Umbilical cord (tissue), 2 donors: ENCODE measurements around the gene PGD. TPM values are rescaled to one million over a fixed set of nuclear protein-coding genes. Genes with fewer than 3 reads are reported as not detected.
"Not testable (repeated sequence)": the region's sequence is repeated elsewhere in the genome, so short reads cannot be mapped to it uniquely, and the experiment has no call there.

Experiments
- DNase-seq: peaks from one replicate; pipeline ENCODE4 v3.0.0-alpha.2; 2015; ENCODE audit warnings: low spot score
- total RNA-seq: library from RNA; depleted of rRNA; stranded (reverse); fragments of >200 nt; gene quantifications from one replicate; pipeline ENCODE4 v1.2.3, GENCODE V29; 2014; ENCODE audit warnings: low replicate concordance; ENCODE audit not compliant: insufficient read depth

Gene PGD
- total RNA-seq, 1 donor from 2014 or later: 22.4 TPM

DNA sequence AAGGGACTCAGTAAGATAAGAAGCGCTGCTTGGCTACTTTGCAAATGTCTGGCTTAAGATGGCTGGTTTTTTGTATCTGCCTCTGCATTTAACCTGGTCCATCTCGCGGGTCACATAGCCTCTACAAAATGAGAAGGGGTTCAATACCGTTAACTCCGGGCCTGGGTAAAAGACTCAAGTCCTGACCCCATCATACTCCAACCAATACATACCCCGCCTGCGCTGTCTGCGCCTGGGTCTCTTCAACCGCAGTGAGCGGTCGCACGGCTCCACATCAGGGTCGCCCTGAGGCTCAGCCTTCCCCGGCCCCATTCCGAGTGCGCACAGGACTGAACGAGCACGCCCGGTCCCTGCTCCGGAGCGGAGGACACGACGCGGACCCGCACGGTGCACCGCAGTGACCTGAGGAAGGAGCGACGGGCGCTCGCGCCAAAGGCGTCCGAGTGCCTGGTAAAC is 558 bp upstream of the PGD start:
- no peak for DNase-seq

DNA sequence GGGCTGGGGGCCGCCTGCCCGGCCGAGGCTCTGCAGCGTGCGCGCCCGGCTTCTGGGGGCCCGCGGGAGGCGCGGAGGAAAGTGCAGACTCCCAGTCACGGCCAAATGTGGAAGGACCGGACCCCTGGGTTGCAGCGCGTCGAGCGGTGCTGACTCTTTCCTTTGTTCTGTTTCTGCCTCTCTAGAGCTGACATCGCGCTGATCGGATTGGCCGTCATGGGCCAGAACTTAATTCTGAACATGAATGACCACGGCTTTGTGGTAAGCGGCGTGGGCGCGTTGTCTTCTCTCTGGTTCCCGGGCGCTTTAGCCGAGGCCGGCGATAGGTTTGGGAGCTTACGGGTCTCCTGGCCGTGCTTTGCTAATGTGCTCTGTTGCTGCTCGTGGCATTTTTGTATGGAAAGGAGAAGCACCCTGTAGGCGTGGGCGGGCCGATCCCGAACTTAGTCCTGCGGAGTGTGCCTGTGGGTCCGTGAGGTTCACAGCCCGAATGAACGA is 629 bp downstream of the PGD start:
- peak; percentile 62 for DNase-seq

GRCh38 chr1:10400013-10400412 is 1.1 kb downstream of the PGD start:
- DNase-seq: no peak

GRCh38 chr1:10401281-10401680 is 2.4 kb downstream of the PGD start:
- DNase-seq: no peak

DNA sequence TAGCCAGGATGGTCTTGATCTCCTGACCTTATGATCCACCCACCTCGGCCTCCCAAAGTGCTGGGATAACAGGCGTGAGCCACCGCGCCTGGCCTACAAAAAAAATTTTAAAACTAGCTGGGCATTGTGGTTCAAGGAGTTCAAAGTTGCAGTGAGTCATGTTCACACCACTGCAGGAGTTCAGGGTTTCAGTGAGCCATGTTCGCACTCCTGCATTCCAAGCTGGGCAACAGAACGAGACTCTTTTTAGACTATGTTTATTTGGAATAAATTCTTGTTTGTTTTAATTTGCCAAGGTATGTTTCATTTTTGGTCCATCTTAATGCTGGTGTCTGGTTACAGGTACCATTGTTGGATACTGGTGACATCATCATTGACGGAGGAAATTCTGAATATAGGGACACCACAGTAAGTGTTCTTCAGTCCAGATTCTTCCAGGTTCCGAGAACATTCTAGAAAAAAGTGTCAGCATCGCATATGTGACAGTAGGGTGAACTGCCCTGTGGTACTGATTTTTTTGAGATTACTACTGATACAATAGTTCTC is 3.9 kb downstream of the PGD start:
- DNase-seq: no peak

DNA sequence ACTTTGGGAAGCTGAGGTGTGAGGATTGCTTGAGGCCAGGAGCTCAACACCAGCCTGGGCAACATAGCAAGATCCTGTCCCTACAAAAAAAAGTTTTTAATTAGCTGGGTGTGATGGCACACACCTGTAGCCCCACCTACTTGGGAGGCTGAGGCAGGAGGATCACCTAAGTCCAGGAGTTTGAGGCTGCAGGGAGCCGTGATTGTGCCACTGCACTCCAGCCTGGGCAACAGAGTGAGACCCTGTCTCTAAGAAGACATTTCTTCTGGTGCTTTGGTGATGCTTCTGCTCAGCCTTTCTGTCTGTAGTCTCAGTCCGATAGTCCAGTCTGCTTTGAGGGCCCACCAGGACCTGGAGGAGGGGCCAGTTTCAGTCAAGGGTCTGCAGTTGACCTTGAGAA is 8.3 kb downstream of the PGD start:
- DNase-seq: no peak

GRCh38 chr1:10415211-10415930 is 16.5 kb downstream of the PGD start:
- peak; percentile 19 for DNase-seq

GRCh38 chr1:10415967-10416366 is 17.1 kb downstream of the PGD start:
- not testable (repeated sequence) for DNase-seq

DNA sequence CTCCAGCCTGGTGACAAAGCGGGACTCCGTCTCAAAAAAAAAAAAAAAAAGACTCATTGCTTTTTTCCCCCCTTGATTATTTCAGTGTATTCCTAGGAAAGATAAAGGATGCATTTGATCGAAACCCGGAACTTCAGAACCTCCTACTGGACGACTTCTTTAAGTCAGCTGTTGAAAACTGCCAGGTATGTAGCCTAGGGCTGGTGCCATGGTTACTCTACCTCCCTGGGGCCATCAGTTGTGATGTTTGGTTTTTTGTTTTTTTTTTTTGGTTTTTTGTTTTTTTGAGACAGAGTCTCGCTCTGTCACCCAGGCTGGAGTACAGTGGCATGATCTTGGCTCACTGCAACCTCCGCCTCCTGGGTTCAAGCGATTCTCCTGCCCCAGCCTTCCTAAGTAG is 19.9 kb downstream of the PGD start:
- not testable (repeated sequence) for DNase-seq

DNA sequence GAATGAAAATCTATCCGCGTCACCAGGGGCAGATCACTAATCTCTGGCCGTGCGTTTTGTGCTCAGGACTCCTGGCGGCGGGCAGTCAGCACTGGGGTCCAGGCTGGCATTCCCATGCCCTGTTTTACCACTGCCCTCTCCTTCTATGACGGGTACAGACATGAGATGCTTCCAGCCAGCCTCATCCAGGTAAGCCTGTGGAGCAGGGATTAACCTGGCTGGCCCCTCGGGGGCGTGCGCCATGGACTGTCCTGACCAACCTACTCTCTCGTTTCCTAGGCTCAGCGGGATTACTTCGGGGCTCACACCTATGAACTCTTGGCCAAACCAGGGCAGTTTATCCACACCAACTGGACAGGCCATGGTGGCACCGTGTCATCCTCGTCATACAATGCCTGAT is 20.5 kb downstream of the PGD start:
- no peak for DNase-seq

DNA sequence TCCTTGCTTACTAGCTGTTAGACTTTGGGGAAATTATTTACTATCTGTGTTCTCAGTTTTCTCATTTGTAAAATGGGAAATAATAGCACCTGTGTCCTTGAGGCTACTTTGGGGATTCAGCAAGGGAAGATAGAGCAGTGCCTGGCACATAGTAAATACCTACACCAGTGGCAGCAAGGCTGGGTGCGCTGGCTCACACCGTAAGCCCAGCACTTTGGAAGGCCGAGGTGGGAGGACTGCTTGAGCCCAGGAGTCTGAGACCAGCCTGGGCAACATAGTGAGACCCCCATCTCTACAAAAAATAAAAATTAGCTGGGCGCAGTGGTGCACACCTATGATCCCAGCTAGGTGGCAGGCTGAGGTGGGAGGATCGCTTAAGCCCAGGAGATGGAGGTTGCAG is 22.8 kb downstream of the PGD start:
- DNase-seq: no peak

DNA sequence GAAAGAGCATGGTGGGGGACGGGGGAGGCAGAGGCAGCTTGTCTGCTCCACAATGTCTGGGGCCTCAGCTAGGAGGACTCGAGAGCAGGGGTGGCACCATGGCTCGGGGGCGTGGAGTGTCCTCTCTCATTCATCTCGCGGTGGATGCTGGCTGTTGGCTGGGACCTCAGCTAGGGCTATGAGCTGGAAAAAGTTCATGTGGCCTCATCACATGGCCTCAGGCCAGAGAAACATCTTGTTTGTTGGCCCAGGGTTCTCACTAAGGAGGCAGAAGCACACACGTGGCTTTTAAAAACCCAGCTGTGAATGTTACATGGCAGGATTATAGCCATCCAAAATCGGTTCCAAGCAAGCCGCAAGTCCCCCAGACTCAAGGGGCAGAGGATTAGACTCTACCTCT is 25.2 kb downstream of the PGD start:
- peak; percentile 30 for DNase-seq

DNA sequence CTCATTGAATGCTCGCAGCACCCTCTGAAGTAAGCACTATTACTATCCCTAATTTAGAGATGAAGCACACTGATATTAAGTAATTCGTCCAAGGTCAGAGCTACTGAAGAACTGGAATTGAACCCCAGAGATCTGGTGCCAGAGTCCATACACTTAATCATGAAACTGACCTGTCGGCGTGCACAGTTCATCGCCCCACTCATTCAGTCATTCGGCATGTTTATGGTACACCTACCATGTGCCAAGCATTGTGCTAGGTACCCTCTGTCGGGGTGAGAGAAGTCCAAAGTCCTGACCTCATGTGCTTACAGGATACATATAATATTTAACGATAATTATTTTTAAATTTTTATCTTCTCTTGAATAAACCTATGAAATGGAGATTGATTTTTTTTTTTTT is 25.8 kb downstream of the PGD start:
- no peak for DNase-seq

DNA sequence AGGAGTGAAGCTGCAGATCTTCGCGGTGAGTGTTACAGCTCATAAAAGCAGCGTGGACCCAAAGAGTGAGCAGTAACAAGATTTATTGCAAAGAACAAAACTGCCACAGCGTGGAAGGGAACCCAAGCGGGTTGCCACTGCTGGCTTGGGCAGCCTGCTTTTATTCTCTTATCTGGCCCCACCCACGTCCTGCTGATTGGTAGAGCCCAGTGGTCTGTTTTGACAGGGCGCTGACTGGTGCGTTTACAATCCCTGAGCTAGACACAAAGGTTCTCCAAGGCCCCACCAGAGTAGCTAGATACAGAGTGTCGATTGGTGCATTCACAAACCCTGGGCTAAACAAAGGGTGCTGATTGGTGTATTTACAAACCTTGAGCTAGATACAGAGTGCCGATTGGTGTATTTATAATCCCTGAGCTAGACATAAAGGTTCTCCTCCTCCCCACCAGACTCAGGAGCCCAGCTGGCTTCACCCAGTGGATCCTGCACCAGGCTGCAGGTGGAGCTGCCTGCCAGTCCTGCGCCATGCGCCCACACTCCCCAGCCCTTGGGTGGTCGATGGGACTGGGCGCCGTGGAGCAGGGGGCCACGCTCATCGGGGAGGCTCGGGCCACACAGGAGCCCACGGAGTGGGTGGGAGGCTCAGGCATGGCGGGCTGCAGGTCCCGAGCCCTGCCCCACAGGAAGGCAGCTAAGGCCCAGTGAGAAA is 27.1 kb downstream of the PGD start:
- DNase-seq: not testable (repeated sequence)

DNA sequence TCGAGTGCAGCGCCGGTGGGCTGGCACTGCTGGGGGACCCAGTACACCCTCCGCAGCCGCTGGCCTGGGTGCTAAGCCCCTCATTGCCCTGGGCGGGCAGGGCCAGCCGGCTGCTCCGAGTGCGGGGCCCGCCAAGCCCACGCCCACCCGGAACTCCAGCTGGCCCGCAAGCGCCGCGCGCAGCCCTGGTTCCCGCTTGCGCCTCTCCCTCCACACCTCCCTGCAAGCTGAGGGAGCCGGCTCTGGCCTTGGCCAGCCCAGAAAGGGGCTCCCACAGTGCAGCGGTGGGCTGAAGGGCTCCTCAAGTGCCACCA is 27.6 kb downstream of the PGD start:
- not testable (repeated sequence) for DNase-seq

GRCh38 chr1:10428984-10429383 is 30.1 kb downstream of the PGD start:
- no peak for DNase-seq

DNA sequence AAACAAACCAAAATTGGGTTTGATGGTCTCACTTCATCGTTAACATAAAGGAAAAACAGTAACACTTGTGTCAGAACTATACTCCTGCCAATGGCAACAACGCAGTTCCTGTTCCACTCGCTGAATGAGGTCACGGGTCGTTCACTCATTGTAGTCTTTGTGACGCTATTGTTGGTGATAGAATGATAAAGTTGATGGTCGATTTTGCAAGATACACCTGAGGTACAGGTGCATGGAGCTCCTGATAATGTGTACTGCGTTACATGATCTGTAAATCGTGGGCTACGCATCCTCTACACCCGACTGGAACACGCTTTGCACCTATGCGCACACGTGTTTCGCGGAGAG is 31.0 kb downstream of the PGD start:
- DNase-seq: peak; percentile 29

DNA sequence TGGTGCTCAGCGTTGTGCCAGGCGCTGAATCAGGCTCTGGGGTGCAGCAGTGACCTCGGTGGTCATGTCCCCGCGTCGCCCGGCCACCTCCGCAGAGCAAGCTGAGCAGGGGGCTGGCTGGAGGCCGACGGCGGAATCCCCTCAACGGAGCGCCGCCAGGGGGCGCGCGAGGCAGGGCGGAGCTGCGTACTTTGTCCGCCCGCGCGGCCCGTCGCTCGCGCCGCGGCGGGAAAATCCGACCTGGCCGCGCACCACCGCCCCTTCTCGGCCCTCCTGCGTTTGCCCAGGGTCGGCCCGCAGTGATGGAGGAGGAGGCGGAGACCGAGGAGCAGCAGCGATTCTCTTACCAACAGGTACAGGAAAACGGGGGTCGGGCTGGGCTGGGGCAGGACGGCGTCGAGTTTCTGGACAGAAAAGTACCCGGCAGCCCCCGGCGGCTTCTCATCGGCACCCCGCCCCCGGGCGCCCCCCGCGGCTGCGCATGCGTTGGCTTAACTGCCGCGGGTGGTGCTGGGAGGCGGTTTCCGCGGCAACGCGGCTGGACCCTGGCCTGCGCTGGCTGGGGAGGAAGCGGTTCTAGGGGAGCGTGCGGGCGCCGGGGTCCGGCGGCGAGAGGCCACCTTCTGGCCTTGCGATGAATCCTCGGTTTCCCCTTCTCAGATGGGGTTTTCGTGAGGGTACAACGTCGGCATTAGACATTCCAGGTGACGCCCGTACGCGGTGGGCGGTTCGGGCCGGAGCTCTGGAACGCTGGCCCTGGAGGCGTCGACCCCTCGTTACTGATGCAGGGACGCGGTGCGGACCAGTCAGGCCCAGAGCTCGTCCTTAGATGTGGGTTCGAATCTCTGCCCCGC is 31.6 kb downstream of the PGD start, which contains the start of gene CENPS:
CENPS (plus strand) TSS at position 218 of the 854 bp plus-strand sequence; CDS start at position 303, 85 bp downstream.
- DNase-seq: peak; percentile 95

GRCh38 chr1:10431070-10431730 is 32.3 kb downstream of the PGD start:
- DNase-seq: no peak

DNA sequence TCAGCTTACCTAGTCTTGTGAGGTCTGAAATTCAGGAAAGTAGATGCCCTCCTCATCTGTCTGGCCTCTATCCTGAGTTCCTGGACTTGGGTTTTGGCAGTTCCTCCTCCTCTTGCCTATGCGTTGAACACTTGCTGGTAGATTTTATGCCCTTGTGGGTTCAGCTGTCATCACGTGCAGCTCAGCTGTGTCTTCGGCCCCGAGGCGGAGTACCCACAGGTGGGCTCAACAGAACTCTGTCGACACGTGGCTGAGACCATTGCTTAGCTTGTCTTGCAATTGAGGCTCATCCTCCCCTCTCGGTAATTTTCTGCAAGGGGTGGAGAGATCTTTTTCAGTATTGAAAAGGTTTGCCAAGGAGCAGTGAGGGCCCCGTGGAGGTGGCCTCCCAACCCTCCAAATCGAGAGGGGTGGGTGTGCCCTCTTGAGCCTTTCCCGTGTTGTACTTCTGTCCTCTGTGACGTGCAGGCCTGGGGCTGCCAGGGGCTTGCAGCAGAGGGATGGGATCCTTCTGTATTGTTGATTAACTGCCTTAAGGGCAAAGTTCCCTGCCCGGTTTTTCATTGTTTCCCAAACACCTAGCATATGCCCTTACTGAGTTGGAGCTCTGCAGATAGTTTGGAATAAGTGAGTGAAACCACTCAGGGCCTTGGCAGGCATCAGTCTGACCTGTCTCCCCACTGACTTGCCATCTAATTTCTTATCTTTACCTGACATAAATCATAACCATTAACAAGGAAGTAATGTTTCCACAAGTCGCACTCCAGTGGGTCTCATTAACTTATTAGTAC is 34.2 kb downstream of the PGD start:
- DNase-seq: no peak

DNA sequence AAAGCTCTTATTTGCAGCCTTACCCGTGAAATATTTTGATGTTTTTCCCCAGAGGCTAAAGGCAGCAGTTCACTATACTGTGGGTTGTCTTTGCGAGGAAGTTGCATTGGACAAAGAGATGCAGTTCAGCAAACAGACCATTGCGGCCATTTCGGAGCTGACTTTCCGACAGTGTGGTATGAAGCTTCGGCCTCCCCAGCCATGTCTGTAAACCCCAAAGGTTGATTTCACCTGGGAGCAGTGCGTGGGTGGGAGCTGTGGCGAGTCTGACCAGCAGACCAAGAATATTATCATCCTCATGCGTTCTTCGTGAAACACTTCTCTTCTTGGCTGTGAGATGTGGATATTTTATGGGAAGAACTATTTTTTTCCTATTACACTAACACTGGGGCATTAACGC is 34.9 kb downstream of the PGD start:
- DNase-seq: no peak
